Gastrocnemius medialis (tissue), 4 donors: ENCODE data around the gene NKD1.

Experiments
- POLR2A ChIP-seq, 2 donors: fragments of 450-650 bp; IDR thresholded peaks; one replicate each; pipeline ENCODE4 v1.6.1; 2017; ENCODE audit warnings: antibody characterized with exemption in 2 of 2, mild to moderate bottlenecking in 2 of 2, moderate library complexity in 2 of 2
- TF ChIP-seq, protein P1 (sequence below), 5 experiments: fragments of 450-650 bp in 3 of 5; fragments of 200-600 bp in 2 of 5; sonication (generic) in 2 of 5; IDR thresholded peaks in 4 of 5; conservative IDR thresholded peaks in 1 of 5; 1 replicate in 4 of 5; 2 replicates in 1 of 5; pipeline ENCODE4 v1.5.1; 2016 to 2019; ENCODE audit warnings: antibody characterized with exemption in 5 of 5, mild to moderate bottlenecking in 3 of 5, moderate library complexity in 3 of 5

DNA sequence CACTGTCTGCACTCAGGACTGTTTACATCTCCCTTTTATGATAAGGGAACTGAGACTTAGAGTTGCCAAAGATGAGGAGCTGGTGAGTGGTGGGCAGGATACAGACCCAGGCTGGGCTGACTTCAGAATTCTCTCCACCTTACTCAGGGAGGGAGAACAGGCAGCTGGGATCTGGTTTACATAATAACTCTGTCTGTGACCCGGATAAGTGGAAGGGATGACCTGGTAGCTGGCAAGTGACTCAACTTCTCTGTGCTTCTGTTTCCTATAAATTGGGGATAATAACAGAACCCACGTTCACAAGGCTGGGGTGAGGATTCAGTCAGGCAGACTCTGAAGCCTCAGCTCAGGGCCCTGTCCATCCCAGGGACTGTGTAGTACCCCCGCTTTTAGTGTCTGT, 130.3 kb downstream of the NKD1 start:
- TF ChIP-seq, protein P1, sequence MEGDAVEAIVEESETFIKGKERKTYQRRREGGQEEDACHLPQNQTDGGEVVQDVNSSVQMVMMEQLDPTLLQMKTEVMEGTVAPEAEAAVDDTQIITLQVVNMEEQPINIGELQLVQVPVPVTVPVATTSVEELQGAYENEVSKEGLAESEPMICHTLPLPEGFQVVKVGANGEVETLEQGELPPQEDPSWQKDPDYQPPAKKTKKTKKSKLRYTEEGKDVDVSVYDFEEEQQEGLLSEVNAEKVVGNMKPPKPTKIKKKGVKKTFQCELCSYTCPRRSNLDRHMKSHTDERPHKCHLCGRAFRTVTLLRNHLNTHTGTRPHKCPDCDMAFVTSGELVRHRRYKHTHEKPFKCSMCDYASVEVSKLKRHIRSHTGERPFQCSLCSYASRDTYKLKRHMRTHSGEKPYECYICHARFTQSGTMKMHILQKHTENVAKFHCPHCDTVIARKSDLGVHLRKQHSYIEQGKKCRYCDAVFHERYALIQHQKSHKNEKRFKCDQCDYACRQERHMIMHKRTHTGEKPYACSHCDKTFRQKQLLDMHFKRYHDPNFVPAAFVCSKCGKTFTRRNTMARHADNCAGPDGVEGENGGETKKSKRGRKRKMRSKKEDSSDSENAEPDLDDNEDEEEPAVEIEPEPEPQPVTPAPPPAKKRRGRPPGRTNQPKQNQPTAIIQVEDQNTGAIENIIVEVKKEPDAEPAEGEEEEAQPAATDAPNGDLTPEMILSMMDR (IDR thresholded peaks at IDR 0.05 in 4 of 5, conservative IDR thresholded peaks at IDR 0.05 in 1 of 5) = no peak
- TF ChIP-seq POLR2A (IDR thresholded peaks at IDR 0.05) = no peak
